HG03460 (cell line): ENCODE measurements around the gene MCOLN2.
"Not testable (repeated sequence)": the region's sequence is repeated elsewhere in the genome, so short reads cannot be mapped to it uniquely, and the experiment has no call there.

Source experiments
- ATAC-seq: cut with Tn5 transposase; IDR thresholded peaks from one replicate; pipeline ENCODE4 v1.9.1; 2021; ENCODE audit not compliant: unreplicated experiment

Gene MCOLN2

GRCh38 chr1:84996846-84997666 is at the start of gene MCOLN2:
Gene MCOLN2, minus strand, starts transcription at chr1:84997113. Its CDS starts 241 bp downstream, at chr1:84996872.
- peak; percentile 43 for ATAC-seq

DNA sequence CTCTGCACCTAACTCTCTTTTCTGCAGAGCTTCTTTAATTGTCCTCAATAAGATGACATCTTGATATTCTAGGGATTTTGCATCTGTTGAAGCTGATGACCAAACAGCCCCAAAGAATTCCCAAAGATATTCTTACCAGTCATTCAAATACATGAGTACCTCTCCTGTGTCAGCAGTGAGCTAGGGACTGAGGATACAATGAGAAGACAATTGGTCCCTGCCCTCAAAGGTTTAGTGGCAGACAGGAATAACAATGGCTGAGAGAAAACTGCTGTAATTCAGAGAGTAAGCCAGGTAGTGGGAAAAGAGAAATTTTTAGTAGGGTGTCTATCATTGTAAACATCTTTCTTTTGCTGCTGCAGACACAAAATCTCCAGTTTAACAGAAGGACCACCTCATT is 45.5 kb upstream of the MCOLN2 start:
- ATAC-seq = no peak

GRCh38 chr1:85041793-85042192 is 44.9 kb upstream of the MCOLN2 start:
- no peak for ATAC-seq

- no peak for ATAC-seq
Measured at GRCh38 chr1:85033221-85033620, 36.3 kb upstream of the MCOLN2 start.

DNA sequence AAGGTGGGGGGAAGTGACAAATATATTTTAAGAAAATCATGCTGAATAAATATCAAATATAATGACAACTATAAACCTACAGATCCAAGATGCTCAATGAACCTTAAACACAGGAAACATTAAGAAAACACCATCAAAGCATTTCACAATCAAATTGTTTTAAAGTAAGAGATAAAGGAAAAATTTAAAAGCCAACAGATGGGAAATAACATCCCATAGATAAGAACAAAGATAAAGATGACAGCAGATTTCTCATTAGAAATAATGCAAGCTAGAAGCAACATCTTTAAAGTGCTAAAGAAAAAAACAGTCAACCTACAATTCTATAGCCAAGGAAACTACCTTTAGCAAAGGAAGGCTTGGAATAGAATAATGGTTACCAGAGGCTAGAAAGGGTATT is 33.6 kb upstream of the MCOLN2 start:
- ATAC-seq = no peak

- no peak for ATAC-seq
Measured at GRCh38 chr1:85028151-85028550, 31.2 kb upstream of the MCOLN2 start.

- peak; percentile 68 for ATAC-seq
Measured at GRCh38 chr1:85027242-85027983, 30.5 kb upstream of the MCOLN2 start.

GRCh38 chr1:85025940-85026339 is 29.0 kb upstream of the MCOLN2 start:
- no peak for ATAC-seq

DNA sequence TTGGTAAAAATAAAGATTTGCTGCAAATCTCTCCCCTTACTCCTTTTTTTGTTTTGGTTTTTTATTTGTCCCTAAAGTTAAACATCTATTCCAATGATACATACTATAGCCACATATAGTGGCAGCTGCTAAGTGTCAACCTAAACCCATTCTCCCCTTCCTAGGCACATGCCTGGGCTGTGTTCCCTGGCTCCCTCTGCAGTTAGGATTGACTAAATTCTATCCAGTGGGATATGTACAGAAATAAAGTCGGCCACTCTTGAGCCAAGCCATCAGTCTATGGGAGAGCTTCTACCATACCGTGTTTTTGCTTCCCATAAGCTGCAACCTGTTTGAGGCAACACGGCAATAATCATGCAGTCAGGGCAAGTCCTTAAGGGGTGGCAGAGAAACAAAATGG is 27.8 kb upstream of the MCOLN2 start:
- no peak for ATAC-seq

GRCh38 chr1:85022700-85023099 is 25.8 kb upstream of the MCOLN2 start:
- no peak for ATAC-seq

DNA sequence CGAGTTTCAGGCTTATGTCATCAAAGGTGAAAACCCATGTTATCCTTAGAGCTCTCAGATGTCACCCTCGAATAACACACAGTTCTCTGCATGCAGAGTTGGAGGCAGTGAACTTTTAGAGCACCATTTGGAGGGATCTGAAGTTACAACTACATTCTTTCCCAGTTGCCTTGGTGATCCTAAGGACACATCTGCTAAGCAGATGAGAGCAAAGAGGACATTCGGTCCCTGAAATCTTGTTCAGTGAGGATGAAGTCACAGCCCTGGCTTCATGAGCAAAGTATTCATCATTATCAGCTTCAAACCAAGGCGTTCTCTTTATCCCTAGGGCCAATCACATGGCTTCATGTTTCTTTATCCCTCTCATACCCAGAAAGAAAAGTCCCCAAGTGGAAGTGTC is 23.1 kb upstream of the MCOLN2 start:
- ATAC-seq = no peak

DNA sequence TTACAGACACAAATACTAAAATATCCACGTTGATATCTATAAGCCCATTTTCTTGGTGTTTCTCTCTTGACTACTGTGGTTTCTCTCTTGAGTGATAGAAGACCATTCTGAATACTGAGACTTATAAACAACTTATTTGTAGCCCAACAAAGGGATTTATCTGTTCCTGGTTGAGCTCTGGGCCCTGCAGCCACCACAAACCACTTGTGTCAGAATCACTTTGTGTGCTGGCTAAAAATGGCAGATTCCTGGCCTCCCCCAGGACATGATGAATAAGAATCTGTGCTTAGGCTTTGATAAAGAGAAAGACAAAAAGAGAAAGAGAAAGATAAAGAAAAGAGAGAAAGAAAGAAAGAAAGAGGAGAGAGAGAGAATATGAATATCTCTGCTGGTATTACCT is 18.9 kb upstream of the MCOLN2 start:
- ATAC-seq = no peak

- ATAC-seq = not testable (repeated sequence)
Measured at GRCh38 chr1:85005641-85006040, 8.7 kb upstream of the MCOLN2 start.

- no peak for ATAC-seq
Measured at GRCh38 chr1:85001742-85002141, 4.8 kb upstream of the MCOLN2 start.

DNA sequence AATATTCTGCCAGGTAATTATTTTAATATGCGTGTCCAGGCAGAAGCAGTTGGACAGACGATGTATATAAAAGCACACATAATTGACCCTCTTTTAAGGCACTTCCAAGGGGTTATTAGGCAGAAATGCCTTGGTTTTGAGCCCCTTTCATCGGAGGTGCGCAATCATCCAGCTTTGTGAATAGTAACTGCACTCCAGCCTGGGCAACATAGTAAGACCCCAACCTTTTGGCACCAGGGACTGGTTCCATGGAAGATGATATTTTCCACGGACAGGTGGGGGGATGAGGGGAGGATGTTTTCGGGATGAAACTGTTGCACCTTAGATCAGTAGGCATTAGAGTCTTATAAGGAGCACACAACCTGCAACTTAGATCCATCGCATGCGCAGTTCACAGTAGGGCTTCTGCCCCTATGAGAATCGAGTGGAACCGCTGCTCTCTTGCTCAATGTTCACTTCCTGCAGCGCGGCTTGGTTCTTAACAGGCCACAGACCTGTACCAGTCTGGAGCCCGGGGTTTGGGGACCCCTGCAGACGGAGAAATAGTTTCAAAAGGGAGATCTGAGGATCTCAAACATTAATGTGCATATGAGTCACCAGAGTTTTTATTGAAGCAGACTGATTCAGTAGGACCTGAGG is 1.8 kb upstream of the MCOLN2 start:
- peak; percentile 33 for ATAC-seq

DNA sequence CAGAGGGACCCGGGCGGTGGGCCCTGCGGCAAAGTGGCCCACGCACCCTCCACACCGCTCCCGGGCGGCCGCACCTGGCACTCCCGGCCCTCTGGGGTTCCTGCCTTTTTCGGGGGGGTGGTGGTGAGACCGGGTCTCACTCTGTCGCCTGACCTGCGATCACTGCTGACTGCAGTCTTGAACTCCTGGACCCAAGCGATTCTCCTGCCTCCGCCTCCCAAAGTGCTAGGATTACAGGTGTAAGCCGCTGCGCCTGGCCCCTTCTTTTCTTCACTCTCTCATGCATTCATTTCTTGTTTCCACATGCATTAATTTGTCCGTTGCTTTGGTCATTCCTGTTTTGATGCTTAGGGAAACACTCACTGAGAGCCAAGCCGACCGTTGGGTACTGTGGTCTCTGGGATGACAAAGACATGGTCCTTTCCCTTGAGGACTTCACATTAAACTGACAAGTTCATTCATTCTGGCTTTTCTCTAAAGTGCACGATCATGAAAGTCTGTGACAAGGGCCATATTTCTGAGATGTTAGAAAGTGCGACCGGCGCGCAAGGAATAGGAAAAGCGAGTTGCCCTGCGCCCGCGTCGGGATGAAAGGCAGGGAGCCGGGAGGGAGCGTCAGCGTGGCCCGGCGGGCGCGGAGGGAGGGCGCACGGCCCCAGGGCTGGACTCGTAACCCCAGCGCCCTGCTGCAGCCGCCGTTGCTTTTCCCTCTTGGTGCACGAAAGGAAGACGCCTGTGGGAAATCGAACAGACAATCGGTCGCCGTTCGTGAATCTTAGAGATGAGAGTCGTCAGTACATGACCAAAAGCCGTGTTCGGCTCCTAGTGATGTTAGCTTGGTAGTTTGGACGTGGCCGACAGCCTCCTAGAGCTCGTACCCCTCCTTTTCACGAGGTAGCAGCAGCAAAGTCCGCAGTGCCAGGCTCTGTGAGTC is 1.0 kb upstream of the MCOLN2 start:
- no peak for ATAC-seq

DNA sequence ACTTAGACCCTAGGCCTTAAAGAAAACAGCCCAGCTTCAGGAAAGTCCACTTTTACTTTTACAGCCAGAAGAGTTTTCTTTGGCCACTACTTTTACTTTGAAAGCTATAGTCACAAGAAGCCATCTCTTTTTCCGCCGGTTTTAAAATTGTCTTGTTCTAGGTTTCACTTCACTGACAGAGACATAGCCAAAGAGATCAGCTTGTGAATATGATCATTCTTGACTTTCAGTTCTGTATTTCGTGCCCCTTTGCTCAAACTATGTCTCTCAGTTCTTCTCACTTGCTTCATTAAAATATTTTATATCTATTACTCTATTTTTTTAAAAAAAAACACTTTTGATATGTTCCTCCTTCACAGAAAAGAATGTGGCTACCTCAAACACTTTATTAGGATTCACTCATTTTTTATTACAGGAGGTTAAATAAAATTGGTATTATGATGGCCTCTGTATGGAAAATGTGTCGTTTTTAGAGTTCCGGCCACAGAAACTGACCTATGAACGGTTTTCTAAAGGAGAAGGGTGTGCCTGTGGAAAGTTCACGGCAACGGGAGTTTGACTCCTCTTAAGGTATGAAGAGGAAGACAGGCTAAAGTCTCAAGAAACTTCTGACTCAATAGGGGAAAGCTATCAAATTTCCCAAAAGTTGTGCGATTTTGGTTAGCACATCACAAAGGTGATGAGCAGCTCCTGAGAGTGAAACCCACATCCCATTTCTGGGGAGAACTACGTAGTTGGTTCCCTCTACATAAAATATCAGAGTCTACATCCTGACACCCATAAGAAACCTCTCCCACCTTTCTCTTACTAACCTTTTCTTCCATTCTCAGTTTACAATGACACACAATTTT is 1.2 kb downstream of the MCOLN2 start:
- peak; percentile 42 for ATAC-seq

DNA sequence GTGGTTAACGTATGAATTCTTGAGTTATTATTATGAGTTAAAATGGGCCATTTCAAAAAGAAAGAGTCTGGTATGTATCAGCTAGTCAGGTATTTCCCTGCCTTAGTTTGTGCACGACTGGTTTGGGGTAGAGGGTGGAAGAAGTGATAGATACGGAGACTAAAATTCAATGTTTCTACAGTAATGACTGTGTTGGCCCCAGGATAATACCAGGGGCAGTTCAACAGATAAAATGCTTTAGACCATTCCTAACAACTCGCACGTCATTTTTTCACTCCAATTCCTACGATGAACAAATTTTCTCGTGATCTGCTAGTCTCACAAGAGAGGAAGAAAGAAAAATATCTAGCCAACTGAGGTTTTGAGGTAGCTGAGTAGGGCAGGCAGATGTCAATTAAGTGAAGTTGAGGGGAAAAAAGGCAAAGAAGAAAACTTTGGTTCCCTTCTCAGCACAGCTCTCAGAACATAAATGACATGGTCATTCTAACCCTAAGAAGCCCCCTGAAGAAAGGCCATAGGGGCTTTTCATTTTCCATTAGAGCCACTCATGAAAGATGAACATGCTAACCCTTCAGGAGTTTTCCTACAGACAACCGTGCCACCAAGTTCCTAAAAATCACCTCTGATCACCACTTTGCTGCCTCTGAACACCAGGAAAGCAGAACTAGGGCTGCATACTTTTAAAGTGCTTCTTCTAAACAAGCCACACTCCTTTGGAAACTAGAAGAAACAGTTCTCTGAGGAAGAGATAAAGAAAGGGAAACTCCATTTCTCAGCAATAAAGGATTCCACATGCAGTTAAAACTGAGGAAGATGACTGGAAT is 5.6 kb downstream of the MCOLN2 start:
- no peak for ATAC-seq

DNA sequence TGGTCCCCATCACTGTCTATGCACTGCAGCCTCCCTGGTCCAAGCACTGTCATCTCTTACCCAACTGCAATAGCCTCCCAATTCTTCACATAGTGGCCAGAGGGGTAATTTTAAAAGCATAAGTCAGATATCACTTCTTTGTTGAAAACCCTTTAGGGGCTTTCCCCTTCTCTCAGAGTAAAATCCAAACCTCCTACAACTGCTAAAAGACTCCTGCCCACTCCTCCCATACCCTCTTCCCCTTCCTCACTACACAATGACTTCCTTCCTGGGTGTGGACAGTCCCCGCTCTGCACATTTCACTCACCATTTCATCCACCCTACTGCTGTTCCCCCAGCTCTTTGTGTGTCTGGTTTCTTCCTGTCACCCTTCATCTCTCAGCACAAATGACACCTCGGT is 8.3 kb downstream of the MCOLN2 start:
- peak; percentile 66 for ATAC-seq
